HG02759 (cell line): ENCODE measurements around the gene C1RL.

Source experiments
- ATAC-seq: cut with Tn5 transposase; IDR thresholded peaks from one replicate; pipeline ENCODE4 v1.9.1; 2021; ENCODE audit warnings: mild to moderate bottlenecking, moderate library complexity; ENCODE audit not compliant: unreplicated experiment

C1RL gene

DNA sequence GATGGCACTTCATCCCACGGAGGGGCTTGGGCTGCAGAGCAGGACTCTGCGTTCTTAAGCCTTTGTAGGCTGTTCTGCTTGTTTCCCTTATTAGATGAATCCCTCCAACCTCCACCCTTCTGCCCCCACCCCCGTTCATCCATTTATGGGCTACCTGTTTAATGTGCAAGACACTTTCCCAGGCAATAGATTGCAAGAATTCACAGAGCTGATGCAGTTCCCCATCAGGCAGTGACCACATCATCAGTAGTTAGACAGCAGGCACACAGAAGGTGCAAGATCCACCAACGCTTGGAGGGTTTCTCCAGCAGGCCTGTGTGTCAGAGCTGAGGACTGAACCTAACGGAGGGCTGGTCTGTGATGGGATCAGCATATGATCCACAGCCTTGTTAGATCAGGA lies 15.5 kb downstream of the C1RL start:
- no peak for ATAC-seq

DNA sequence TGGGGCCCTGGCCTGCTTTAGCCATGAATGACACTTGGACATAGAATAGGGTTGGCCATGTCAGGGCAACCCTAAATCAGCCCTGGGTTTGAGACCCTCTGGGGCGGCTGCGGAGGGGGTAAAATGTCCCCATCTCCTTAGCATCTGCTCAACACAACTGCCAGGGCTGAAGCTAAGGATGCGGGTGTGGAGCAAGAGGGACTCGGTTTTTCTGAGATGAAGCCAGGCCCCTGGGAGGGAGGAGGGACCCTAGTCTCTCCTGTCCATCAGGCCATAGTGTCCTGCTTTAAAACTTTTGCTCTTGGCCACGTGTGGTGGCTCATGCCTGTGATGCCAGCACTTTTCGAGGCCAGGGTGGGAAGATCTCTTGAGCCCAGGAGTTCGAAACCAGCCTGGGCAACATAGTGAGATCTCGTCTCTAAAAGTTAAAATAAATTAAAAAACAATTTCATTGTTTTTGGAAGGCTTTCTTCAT lies 16.0 kb downstream of the C1RL start:
- no peak for ATAC-seq

DNA sequence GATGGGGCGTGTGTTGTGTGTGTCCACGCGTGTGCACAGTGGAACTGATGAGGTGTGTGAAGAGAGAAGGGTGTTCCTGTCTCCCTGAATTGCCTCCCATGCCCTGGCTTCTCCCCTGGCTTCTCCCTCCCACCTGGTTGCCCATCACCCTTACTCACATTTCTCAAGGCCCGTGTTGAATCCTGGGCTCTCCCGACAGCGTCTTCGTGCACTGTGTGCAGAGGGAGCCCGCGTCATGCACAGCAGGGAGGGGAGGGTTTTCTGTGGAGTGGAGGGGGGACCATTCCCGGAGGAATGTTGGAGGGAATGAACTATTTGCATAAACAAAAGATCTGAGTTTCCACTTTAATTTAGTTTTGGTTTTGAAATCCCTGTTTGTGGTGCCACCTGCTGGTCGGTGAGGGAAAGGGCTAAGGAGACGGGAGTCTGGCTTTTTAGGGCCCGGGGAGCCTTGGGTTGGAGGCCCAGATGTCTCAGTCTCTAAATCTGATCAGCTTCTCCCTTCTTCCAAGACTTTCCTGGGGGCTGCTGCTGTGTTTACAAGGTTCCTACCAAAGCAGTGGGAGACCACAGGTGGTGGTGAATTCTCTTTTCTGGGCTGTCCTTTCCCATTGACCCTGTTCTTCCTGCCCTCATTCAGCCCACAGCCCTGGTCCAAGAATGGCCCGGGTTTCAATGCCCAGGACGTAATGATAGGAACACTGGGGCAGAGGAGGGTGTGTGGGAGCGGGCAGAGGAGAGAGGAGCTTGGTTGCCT lies 16.6 kb downstream of the C1RL start, which contains the start of gene C1R:
C1R (minus strand) TSS at position 217 of the 757 bp plus-strand sequence; CDS start at position 160, 57 bp downstream.
- no peak for ATAC-seq

DNA sequence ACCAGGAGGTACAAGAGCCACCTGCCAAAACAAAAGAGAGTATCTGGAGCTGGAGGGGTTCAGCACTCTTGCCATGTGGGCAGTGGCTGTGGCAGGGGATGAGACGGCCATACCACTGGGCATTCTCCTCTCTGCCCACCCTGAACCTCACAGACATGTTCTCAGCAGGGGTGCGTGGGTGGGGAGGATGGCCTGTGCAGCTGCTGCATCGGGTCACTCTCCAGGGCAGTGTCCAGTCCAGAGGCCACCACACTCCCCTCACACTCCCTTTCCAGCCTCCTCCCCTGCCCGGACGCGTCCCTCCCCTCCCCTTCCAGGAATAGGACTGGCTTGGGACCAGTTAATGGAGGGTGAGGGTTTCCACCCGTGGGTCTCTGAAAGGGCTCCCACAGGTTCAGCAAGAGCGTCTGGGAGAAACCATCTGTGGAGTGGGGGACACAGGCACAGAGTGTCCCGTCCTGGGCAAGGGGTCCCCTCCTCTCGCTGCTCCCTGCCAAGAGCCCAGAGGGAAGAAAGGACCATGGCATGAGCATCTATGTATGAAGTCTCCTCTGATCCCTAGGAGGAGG lies 17.3 kb downstream of the C1RL start:
- ATAC-seq: no peak

DNA sequence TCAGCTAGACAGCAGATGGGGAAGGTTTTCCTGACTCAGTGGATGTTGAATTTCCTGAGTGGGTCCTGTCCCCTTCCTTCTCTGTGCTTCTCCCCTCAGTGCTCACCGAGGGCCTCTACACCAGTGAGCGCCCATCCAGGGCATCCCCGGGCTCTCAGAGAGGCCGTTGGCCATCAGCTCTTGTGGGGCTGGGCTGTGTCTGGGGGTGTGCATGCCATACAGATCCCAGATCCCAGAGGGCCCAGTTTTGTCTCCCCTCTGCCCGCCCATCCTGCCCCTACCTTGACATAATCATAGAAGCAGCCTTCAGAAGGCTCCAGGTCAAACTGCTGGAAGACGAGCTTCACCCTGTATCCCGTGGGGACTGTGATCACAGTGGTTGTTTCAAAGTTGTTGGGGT lies 17.8 kb downstream of the C1RL start:
- no peak for ATAC-seq

DNA sequence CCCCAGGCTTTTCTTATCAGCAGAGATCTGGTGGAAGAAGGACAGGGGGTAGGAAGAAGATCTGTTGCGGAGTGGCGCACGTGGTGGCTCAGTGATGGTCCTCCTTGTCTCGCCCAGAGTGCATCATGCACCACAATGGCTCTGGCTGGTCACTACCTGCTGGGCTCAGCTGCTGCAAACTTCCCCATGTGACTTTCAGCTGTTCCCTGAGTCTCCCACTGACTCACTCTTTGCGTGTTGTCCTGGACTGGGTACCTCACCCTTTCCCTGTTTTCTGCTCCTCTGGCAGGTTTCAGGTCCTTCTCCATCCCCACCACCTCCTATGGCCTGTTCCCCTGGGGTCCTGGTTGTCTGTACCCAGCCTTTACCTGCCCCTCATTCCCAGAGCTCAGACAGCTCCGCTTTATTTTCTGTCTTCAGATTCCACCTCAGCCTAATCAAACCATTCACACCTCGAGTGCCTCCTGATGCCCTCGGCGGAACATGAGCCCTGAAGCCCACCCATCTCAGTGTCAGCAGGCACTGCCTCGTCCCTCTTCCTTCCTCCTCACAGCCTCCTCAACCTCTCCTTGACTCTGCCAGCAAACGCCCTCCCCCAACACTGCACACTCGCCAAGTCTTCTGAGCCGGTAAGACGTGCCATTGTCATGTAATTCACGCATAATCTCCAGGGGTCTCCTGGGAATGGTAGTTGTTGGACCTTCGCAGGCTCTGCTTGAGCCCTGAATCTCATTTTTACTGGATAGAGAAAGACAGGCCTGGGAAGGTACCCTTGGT lies 18.6 kb downstream of the C1RL start:
- ATAC-seq: no peak

DNA sequence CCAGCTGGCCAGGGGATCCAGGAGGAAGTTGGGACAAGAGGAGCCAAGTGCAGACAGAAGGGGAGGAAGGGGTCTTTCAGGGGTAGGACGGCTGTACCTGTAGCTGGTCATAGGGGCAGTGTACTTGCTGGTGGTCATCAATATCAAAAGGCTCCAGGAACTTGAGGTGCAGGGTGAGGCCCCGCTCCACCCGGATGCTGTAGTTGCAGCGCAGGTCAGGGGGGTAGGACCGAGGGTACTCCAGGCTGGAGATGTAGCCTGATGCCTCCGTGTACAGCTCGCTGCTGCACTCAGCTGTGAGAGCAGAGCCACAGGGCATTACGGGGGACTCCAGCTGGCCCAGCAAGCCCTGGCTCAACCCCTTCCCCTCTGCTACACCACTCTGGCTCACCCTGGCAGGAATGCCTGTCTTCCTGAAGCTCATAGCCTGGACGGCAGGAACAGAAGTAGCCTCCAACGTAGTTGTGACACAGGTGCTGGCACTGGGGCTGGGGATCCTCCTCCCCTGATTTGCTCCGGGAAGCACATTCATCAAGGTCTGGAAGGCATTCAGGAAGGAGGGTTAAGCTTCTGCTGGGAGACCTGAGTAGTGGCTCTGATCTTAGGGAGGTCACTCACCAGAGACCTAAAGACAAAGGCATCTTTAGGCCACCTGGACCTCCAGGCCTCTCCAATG lies 19.7 kb downstream of the C1RL start:
- ATAC-seq: no peak

DNA sequence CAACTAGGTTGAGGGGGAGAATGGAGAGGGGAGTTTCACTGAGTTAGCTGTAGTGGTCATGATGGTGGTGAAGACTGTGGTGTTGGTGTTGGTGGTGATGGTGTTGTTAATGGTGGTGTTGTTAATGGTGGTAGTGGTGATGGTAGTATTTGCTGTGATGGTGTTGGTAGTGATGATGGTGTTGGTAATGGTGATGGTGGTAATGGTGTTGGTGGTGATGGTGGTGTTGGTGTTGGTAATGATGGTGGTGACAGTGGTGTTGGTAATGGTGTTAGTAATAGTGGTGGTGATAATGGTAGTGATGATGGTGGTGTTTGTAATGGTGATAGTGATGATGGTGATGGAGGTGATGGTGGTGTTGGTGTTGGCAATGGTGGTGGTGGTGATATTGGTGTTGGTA lies 25.9 kb downstream of the C1RL start:
- no peak for ATAC-seq

DNA sequence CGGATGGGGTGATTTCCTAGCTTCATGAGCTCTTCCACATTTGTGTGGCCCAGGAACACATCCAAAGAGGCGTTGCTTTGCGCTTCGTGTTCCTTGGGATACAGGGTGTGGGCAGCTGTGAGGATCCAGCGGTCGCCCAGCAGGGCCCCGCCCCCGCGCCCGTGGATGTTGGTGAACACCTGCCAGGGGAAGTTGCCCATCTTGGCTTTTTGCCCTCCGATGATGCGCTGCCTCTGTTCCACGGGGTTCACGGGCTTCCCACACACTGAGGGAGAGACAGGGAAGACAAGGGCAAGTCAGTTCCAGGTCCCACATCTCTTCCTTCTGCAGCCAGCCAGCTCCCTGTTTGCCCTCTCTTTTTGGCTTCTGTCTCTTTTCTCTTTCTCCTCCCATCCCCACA lies 28.0 kb downstream of the C1RL start:
- ATAC-seq: no peak

DNA sequence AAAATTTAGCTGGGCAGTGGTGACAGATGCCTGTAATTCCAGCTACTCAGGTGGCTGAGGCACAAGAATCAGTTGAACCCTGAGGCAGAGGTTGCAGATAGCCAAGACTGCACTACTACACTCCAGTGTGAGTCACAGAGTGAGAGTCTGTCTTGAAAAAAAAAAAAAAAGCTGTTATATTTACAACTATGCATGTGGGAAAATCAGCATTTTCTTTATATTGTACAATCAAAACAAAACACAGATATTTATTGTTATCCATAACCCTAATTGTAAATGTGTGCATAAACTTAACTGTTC lies 29.2 kb downstream of the C1RL start:
- no peak for ATAC-seq

DNA sequence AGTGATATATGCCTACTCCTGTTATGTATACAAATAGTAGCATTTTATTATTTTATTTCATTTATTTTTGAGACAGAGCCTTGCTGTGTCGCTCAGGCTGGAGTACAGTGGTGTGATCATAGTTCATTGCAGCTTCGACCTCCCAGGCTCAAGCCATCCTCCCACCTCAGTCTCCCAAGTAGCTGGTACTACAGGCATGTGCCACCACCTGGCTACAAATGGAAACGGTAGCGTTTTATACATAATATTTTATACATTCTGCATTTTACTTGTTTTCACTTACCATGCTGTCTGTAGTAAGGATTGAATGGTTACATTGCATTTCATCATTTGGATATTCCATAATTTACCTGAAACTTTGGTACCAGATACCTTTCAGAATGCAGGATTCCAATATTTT lies 30.9 kb downstream of the C1RL start:
- no peak for ATAC-seq

DNA sequence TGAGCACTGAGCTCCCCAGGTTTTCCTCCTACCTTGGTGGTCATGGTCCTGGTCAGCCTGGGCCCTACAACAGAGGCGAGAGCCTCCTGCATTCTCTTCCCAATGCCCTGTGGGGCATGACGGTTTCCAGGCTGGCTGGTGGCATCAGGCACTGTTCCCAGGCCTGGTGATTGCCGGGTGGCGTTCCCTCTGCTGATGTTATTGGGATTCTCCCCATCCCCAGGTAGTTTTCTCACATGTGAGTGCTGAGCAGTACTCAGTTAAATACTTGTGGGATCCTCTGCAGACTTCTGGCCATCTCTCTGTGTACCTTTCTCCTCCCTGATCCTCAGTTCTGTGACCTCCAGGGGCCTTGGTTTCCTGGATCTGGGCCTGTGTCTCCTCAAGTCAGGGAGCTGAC lies 32.5 kb downstream of the C1RL start:
- no peak for ATAC-seq

DNA sequence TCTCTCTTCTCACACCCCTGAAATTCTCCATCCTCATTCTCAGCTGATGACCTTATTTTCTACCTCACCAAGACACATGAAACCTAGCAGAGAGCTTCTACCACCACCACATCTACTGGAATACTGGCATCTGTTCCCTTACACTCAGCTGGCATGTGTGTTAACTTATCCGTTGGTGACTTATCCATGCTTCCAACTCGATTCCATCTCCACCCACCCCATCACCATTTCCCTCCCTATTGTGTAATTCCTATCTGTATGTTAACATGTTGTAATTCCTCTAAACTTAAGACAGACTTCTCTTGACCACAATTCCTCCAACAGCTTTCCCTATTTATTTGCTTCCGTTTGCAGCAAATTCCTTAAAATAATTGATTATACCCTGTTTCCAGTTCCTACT lies 33.1 kb downstream of the C1RL start:
- ATAC-seq: no peak

DNA sequence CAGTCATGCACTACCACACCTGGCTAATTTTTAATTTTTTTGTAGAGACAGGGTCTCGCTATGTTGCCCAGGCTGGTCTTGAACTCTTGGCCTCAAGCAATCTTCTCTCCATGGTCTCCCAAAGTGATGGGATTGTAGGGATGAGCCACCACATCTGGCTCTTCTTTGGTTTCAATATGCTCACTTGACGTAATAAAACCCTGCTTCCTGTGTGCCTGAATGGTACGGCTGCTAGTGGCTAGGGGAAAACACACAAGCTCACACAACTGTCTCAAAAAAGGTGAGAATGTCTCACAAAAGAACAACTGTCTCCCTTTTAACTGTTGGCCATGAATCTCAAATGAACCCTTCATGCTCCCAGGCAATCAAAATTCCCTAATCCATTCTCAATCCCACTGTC lies 33.5 kb downstream of the C1RL start:
- ATAC-seq: no peak

DNA sequence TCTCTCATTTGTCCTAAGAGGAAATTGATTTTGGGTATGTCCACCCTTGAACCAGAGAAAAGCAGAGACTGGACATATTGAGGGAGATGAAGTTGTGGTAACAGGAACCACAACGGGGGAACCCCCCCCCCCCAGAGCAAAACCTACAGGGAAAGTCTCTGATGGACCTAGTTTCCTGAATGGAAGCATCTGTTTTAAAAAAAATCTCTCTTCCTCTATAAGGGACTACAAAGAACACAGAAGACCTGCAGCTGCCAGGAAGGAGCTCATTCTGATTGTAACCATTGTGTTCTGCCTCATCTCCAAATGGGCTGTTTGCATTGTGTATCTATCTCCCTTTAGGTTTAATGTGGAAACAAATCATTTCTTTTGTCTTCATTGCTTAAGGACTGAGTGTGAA lies 35.1 kb downstream of the C1RL start:
- no peak for ATAC-seq

DNA sequence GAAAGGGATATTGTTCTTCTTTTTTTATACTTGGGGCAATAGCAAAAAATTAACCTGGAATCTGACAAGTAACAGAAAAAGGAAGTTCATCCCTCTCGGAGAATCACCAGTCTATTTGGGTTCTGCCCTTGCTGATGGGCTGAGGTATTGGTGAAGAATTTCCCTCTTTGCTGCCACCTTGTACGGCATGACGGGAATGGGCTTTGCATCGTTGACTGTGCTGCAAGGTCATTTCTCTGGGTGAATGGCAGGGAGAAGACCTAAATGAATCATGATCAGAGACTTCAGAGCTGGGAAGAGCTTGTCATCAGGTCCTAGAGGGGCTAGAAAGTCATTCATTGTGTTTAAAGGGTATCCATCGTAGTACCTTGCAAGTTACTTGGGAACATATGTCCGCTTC lies 36.5 kb downstream of the C1RL start:
- no peak for ATAC-seq

DNA sequence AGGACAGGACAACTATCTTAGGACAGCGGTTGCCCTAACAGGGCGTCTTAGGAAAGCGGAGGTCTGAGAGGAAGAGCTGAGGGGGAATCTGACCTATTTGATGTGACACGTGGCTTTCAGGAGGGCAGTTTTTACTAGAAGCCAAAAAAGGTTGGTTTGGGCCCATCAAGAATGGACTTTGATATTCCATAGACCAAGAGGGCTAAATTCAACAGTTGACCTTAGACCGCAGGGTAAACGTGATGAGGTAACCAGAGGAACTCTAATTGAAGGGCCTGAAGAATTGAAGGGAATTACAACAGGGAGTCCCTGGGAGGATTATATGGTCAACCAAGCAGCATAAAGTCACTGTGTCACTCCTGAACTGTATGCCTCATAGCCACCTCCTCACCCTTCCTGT lies 37.0 kb downstream of the C1RL start:
- no peak for ATAC-seq

DNA sequence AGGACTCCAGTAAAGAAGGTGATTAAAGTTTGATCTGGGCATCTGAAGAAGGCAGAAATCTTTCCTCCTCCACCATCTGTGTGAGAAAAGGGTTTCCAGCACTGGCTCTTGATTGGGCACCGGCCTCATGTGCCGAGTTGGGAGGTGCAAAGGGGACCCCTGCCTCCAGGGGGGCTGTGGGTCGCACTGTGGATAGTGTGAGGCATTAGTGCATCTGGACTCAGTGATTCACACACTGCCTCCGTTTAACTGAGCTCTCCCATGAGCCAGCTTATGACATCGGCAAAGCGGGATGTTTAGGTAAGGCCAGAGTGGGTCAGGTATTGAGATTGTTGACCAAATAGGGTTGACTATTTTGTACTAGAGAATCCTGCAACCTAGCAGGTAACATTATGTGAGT lies 39.6 kb downstream of the C1RL start:
- ATAC-seq: no peak

DNA sequence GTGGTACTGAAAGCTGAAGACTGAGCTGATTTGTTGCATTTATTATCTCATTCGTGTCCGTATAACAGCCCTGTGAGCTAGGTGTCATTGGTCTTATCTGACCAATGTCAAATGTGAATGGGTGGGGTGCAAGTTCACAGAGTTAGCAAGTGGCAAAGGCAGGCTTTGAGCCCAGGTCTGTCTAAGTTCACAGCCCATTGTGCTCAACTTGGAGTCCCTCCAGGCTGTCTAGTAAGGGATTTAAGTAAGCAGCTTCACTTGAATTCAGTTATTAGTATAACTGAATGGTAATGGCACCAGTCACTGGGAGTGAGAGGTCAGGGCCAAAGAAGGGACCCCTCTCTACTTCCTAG lies 40.0 kb downstream of the C1RL start:
- no peak for ATAC-seq

DNA sequence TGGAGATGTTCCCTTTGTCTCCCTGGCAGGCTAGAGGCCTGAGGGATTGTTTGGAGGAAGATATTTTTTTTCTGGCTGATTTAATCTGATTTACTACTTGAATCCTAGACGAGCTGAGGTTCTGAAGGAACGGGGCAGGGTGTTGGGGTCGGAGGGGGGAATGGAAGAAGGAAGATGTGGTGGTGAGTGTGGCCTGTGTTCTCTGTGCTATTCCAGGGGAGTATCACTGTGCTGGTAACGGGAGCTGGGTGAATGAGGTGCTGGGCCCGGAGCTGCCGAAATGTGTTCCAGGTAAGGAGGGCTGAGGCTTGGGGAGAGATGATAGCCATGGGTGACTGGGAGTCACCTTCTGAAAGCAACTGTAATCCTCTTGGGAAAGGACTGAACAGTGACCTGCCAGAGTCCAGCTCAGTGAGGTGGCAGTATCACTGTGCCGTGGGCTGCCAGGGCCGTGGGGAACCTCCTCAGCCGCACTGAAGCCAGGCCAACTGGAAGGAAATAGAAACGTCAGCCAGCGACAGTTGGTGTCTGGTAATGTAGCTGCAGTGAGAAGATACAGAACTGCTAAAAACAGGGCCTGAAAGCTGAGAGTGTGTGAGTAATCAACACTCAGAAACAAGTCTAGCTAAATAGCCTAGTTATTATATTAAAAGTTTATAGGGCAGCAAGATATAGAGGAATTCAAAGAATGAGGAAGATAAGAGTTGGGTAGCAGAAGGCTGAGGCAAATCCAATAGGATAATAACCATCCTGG lies 40.6 kb downstream of the C1RL start:
- ATAC-seq: no peak

DNA sequence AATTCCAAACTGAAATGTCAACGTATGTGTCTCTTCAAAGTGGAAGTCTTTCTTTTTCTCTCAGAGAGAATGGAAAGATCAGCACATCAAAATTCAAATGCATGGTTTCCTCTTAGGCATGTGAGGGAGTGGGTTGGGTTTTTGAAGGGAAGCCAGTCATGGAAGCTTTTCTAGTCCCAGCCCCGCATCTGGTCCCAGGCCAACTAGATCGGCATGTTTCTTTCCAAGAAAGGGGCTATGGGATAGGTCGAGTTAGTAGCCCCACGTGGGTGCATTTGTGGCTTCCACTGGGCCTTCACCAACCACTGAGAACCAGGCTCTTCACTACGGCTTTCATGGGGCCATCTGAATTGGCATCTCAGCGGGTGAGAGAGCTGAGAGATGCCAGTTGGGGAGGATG lies 41.9 kb downstream of the C1RL start:
- no peak for ATAC-seq
